GM12865 (cell line): ENCODE data around the gene PRSS33.

Experiments
- DNase-seq: peaks from one replicate; pipeline ENCODE4 v3.0.0; 2010; ENCODE audit warnings: low read depth
- H3K4me3 ChIP-seq: 2 replicates; pipeline ENCODE4 v1.5.1; 2011; ENCODE audit warnings: mild to moderate bottlenecking, low read depth, low read length, control low read depth
- TF ChIP-seq, protein P1 (sequence below): IDR thresholded peaks from 2 replicates; pipeline ENCODE4 v1.5.1; 2011; ENCODE audit warnings: low read length, control low read depth, low read depth, inconsistent platforms; ENCODE audit not compliant: insufficient read depth; ENCODE audit errors: missing control alignments

PRSS33 gene

DNA sequence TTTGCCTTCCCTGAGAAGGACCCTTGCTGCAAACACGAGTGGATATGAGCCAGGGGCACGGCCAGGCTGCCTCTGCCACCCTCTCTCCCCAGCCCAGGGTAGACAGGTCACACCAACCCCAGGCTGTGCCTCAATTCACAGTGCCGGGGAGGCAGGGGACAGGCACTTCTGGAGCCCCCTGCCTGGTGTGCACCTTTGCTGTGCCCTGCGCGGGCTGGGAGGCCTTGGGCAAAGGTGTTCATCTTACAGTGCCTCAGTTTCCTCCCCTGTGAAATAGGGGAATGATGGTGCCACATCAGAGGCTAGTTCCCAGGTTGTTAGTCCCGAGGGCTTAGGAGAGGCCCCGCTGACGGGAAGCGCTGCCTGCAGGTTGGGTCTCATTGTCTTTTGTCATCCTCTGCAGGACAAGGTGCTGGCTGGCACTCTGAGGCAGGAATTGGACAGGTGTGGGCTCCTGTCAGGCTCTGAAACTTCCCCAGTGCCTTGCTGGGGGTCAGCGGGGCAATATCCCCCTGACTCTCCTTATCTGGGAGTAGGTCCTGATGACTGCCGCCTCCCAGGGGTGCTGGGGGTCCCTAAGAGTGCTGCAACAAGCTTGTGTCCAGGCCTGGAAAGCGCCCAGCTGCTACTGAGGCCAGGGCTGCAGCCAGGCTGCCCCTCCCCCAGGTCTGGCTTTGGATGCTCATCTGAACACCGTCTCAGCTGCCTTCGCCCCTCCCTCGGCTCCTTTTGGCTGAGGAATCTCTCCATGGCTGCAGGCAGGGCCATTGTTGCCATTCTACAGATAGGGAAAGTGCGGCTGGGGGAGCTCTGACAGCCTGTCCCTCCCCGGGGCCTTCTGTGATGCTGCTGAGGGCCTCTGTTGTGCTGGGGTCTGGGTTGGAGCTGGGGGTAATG is 32.8 kb upstream of the PRSS33 start:
- no peak overlapping the region for H3K4me3 ChIP-seq
- DNase-seq: no peak
- TF ChIP-seq, protein P1, sequence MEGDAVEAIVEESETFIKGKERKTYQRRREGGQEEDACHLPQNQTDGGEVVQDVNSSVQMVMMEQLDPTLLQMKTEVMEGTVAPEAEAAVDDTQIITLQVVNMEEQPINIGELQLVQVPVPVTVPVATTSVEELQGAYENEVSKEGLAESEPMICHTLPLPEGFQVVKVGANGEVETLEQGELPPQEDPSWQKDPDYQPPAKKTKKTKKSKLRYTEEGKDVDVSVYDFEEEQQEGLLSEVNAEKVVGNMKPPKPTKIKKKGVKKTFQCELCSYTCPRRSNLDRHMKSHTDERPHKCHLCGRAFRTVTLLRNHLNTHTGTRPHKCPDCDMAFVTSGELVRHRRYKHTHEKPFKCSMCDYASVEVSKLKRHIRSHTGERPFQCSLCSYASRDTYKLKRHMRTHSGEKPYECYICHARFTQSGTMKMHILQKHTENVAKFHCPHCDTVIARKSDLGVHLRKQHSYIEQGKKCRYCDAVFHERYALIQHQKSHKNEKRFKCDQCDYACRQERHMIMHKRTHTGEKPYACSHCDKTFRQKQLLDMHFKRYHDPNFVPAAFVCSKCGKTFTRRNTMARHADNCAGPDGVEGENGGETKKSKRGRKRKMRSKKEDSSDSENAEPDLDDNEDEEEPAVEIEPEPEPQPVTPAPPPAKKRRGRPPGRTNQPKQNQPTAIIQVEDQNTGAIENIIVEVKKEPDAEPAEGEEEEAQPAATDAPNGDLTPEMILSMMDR: no peak

DNA sequence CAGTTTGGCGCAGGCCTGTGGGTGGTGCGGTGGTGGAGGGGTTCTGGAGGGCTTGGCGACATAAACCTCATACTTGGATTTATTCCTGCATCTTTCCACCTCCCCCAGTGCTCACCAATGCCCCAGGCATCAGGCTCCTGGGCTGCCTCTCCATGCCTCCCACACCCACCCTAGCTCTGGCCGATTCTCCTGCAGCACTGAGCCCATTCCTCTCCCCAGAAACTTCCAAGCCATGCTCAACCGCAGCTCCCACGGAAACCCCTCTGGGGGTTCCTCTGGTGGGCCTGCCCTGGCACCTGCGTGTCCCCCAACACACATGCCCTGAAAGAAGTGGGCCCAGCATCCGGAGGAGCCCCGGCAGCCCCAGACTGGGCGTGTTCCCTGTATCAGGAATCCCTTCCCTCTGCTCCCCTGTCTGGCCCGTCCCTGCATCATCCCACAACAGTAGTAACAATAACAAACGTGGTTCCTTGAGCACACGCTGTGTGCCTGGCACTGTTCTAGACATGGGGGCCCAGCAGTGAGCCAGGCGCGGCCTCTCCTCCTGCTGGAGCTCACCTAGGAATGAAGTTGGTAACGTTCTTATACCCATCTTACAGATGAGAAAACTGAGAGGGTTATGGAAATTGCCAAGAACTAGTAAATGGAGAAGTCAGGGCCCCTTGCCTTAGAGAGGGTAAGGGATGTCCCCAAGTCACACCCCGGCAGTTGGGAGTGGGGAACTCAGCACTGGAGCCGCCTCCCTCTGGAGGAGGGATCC is 32.0 kb upstream of the PRSS33 start:
- no peak for DNase-seq
- H3K4me3 ChIP-seq: no peak overlapping the region
- TF ChIP-seq, protein P1: no peak

DNA sequence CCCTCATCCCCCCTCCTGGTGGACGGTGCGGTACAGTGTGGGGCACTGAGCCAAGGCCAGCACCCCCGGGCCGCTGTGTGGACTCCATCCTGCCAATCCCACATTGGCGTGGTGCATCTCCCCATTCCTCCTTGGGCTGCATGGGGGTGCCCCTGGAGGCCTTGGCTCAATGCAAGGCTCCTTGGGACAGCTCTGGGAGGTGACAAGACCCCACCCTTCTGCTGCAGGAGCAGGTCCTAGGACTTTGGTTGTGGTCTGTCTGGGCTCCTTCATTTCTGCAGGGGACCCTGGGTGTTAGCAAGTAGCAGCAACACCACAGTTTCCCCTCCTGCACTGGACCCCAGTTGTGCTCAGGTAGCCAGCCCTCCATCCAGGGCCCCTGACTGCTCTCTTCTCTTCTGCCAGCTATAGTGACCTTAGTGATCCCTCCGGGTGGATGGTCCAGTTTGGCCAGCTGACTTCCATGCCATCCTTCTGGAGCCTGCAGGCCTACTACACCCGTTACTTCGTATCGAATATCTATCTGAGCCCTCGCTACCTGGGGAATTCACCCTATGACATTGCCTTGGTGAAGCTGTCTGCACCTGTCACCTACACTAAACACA is 31.0 kb upstream of the PRSS33 start:
- no peak for DNase-seq
- TF ChIP-seq, protein P1: no peak
- peak overlapping the region; percentile 64 for H3K4me3 ChIP-seq

DNA sequence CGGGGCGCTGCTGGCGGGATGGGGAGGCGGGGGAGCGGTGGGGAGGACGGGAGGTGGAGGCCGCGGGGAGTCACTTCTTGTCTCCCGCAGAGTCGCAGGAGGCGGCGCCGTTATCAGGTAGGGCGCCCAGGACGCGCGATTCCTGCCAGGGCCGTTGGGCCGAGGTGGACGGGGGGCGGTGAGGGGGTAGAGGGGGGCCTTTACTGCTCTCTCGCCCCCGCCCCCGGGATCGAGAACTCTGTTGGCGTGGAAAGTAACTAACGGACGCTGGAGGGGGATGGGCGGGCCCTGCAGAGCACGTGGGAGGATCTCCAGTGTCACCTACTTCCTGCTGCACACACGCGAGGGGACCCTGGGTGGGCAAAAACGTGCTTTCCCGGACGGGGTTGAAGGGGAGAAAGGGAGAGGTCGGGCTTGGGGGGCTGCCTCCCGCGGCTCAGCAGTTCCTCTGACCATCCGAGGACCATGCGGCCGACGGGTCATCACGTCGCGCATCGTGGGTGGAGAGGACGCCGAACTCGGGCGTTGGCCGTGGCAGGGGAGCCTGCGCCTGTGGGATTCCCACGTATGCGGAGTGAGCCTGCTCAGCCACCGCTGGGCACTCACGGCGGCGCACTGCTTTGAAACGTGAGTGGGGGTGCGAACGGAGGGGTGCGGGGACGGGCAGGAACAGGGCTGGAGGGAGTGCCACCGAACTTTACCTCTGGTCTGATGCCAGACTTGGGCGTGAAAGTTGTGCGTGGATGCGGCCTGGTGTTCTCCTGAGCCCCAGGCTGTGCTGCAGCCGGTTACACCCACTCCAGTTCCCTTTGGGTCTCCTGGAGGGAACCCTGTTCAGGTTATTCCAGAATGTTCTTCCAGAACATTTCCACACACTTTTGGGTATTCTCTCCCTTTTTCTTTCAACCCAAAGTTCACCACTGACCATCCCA is 30.2 kb upstream of the PRSS33 start:
- peak overlapping the region; percentile 64 for H3K4me3 ChIP-seq
- TF ChIP-seq, protein P1: no peak
- peak; percentile 49 for DNase-seq

DNA sequence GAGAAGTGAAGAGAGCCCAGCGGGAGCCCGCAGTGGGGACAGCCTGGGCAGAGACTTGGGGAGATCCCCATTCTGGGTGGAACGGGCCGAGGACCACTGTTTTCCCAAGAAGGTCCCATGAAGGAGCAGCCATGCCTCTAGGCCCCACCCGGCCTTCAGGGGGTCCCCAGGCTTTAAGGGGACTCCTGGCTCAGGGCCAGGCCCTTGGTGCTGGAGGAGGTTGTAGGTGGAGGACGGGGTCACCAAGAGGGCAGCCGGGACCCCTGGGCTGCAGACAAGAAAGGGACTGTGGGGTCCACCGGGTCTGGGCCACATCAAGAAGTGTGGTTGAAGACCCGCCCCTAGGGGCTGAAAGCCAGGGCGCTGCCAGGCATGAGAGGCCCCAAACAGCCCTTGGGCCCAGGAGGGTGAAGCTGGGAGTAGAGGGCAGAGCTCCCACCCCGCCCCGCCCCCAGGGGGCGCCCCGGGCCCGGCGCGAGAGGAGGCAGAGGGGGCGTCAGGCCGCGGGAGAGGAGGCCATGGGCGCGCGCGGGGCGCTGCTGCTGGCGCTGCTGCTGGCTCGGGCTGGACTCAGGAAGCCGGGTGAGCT is 29.5 kb upstream of the PRSS33 start, which contains the start of gene PRSS21:
TSS of gene PRSS21 (plus strand) at position 487 of the 589 bp plus-strand sequence. CDS start at position 519, 32 bp downstream.
- TF ChIP-seq, protein P1: peak; percentile 47
- DNase-seq: peak; percentile 62
- H3K4me3 ChIP-seq: peak within 1 kb of the TSS; percentile 64
